HUES48 (cell line): ENCODE measurements around the gene DNAJB14.

ENCODE experiments used
- H3K27ac ChIP-seq: one replicate; pipeline ENCODE4 v1.7.0; 2013; ENCODE audit warnings: low read depth, low read length, inconsistent platforms
- H3K27me3 ChIP-seq: 2 replicates; pipeline ENCODE4 v1.6.1; 2013; ENCODE audit warnings: mild to moderate bottlenecking, low read length; ENCODE audit not compliant: control insufficient read depth, insufficient read depth
- H3K36me3 ChIP-seq: 2 replicates; pipeline ENCODE4 v1.6.1; 2013; ENCODE audit warnings: low read length; ENCODE audit not compliant: control insufficient read depth, insufficient read depth
- H3K4me1 ChIP-seq: 2 replicates; pipeline ENCODE4 v1.6.1; 2013; ENCODE audit warnings: mild to moderate bottlenecking, low read length; ENCODE audit not compliant: control insufficient read depth, insufficient read depth
- H3K4me3 ChIP-seq: 2 replicates; pipeline ENCODE4 v1.5.1; 2013; ENCODE audit warnings: mild to moderate bottlenecking, low read depth, low read length
- H3K9ac ChIP-seq: 2 replicates; pipeline ENCODE4 v1.6.1; 2013; ENCODE audit warnings: mild to moderate bottlenecking, low read depth, low read length, moderate library complexity
- H3K9me3 ChIP-seq: 2 replicates; pipeline ENCODE4 v1.6.1; 2013; ENCODE audit warnings: low read length; ENCODE audit not compliant: control insufficient read depth, insufficient read depth

DNAJB14 gene

GRCh38 chr4:99943904-99944437 lies 2.4 kb downstream of the DNAJB14 start:
- H3K4me1 ChIP-seq = peaks cover 36% of the 10 kb centered on the region; the same call in 1 of the 2 replicates
- H3K27me3 ChIP-seq = no peaks in the 10 kb centered on the region
- H3K4me3 ChIP-seq = no peak overlapping the region
- no peak overlapping the region for H3K27ac ChIP-seq
- H3K9ac ChIP-seq = no peak overlapping the region
- no peaks in the 10 kb centered on the region for H3K9me3 ChIP-seq
- peaks cover 21% of the 10 kb centered on the region for H3K36me3 ChIP-seq

- H3K27ac ChIP-seq = no peak overlapping the region
- H3K36me3 ChIP-seq = peaks cover 6% of the 10 kb centered on the region; the same call in 1 of the 2 replicates
- H3K4me1 ChIP-seq = no peaks in the 10 kb centered on the region
Measured at GRCh38 chr4:99938243-99938753, 8.1 kb downstream of the DNAJB14 start.

GRCh38 chr4:99934891-99935290 lies 11.5 kb downstream of the DNAJB14 start:
- Histone ChIP-seq H3K9me3 (no peaks in the 10 kb centered on the region), H3K27me3 (no peaks in the 10 kb centered on the region), H3K27ac (no peak overlapping the region), H3K36me3 (peaks cover 14% of the 10 kb centered on the region; the same call in 1 of the 2 replicates), H3K9ac (no peak overlapping the region), H3K4me1 (no peaks in the 10 kb centered on the region), H3K4me3 (no peak overlapping the region)

More at GRCh38 chr4:99938243-99938753, 8.1 kb downstream of the DNAJB14 start:
- Histone ChIP-seq H3K9me3 (no peaks in the 10 kb centered on the region), H3K9ac (no peak overlapping the region), H3K27me3 (no peaks in the 10 kb centered on the region), H3K4me3 (no peak overlapping the region)

- Histone ChIP-seq H3K9me3 (no peaks in the 10 kb centered on the region), H3K4me1 (no peaks in the 10 kb centered on the region), H3K4me3 (no peak overlapping the region), H3K27ac (no peak overlapping the region), H3K36me3 (peaks cover 34% of the 10 kb centered on the region), H3K9ac (no peak overlapping the region), H3K27me3 (no peaks in the 10 kb centered on the region)
Measured at GRCh38 chr4:99927566-99927965, 18.9 kb downstream of the DNAJB14 start.

GRCh38 chr4:99921174-99921573 lies 25.2 kb downstream of the DNAJB14 start:
- H3K9me3 ChIP-seq = no peaks in the 10 kb centered on the region
- no peak overlapping the region for H3K4me3 ChIP-seq
- no peak overlapping the region for H3K9ac ChIP-seq
- no peaks in the 10 kb centered on the region for H3K4me1 ChIP-seq
- no peak overlapping the region for H3K27ac ChIP-seq
- H3K36me3 ChIP-seq = peaks cover 47% of the 10 kb centered on the region
- no peaks in the 10 kb centered on the region for H3K27me3 ChIP-seq

- H3K27ac ChIP-seq = no peak overlapping the region
- H3K9ac ChIP-seq = no peak overlapping the region
- peaks cover 48% of the 10 kb centered on the region for H3K36me3 ChIP-seq
- no peaks in the 10 kb centered on the region for H3K4me1 ChIP-seq
- no peaks in the 10 kb centered on the region for H3K9me3 ChIP-seq
- no peak overlapping the region for H3K4me3 ChIP-seq
- H3K27me3 ChIP-seq = no peaks in the 10 kb centered on the region
Measured at GRCh38 chr4:99918656-99919055, 27.8 kb downstream of the DNAJB14 start.

- no peaks in the 10 kb centered on the region for H3K27me3 ChIP-seq
- H3K9ac ChIP-seq = no peak overlapping the region
- no peaks in the 10 kb centered on the region for H3K4me1 ChIP-seq
- no peak overlapping the region for H3K4me3 ChIP-seq
- peaks cover 42% of the 10 kb centered on the region for H3K36me3 ChIP-seq
- no peaks in the 10 kb centered on the region for H3K9me3 ChIP-seq
- H3K27ac ChIP-seq = no peak overlapping the region
Measured at GRCh38 chr4:99917575-99917974, 28.8 kb downstream of the DNAJB14 start.

- Histone ChIP-seq H3K9me3 (no peaks in the 10 kb centered on the region), H3K4me1 (no peaks in the 10 kb centered on the region), H3K27me3 (no peaks in the 10 kb centered on the region), H3K36me3 (peaks cover 25% of the 10 kb centered on the region), H3K4me3 (no peak overlapping the region), H3K9ac (no peak overlapping the region), H3K27ac (no peak overlapping the region)
Measured at GRCh38 chr4:99915449-99915848, 31.0 kb downstream of the DNAJB14 start.

GRCh38 chr4:99894998-99895397 lies 51.4 kb downstream of the DNAJB14 start:
- Histone ChIP-seq H3K4me3 (peak overlapping the region; percentile 96), H3K36me3 (peaks cover 10% of the 10 kb centered on the region), H3K27me3 (no peaks in the 10 kb centered on the region), H3K9me3 (no peaks in the 10 kb centered on the region), H3K4me1 (peaks cover 4% of the 10 kb centered on the region; the same call in 1 of the 2 replicates), H3K9ac (peak overlapping the region; percentile 77), H3K27ac (peak overlapping the region; percentile 81)

GRCh38 chr4:99894161-99894997 lies 52.0 kb downstream of the DNAJB14 start, which contains the start of gene LAMTOR3:
LAMTOR3 (minus strand) TSS chr4:99894427; CDS start chr4:99893963, 464 bp downstream.
- Histone ChIP-seq H3K27me3 (no peaks in the 10 kb centered on the region), H3K9me3 (no peaks in the 10 kb centered on the region), H3K36me3 (peaks cover 10% of the 10 kb centered on the region), H3K9ac (peak within 1 kb of the TSS; percentile 77), H3K4me1 (peaks cover 4% of the 10 kb centered on the region; the same call in 1 of the 2 replicates), H3K27ac (peak within 1 kb of the TSS; percentile 81), H3K4me3 (peak within 1 kb of the TSS; percentile 99)

GRCh38 chr4:99893839-99894160 lies 52.6 kb downstream of the DNAJB14 start:
- Histone ChIP-seq H3K9me3 (no peaks in the 10 kb centered on the region), H3K4me3 (peak overlapping the region; percentile 99), H3K36me3 (peaks cover 11% of the 10 kb centered on the region), H3K27me3 (no peaks in the 10 kb centered on the region), H3K9ac (peak overlapping the region; percentile 73), H3K4me1 (peaks cover 4% of the 10 kb centered on the region; the same call in 1 of the 2 replicates), H3K27ac (peak overlapping the region; percentile 80)
